Activated CD4-positive, CD25-positive, alpha-beta regulatory T cell treated with anti-CD3 and anti-CD28 coated beads, Interleukin-2, amount 50 U/mL, for 72 hours (primary cell): ENCODE results near the gene EGF.

Source experiments
- DNase-seq: peaks from one replicate; pipeline ENCODE4 v3.0.0; 2021

EGF gene

GRCh38 chr4:110042545-110043517 lies 130.1 kb downstream of the EGF start:
- no peak for DNase-seq

DNA sequence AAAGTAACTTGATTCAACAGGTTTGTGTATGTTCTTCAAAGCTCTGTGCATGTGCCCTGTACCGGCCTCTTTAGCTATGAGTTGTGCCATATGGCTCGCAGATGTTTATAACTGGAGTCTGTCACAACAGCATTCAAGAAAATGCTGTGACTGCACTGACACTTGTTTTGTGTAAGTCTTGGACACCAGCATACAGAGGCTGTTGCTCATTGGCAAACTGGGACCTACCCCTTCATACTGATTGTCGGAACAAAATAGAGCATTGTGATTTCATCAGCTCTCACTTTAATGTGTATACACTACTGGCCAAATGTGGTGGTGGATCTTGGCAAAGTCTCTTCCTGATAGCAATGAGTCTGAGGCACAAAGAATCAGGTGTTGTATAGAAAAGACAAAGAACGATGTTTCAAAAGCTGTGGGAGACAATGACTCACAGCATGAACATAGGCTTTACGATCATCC lies 133.9 kb downstream of the EGF start:
- no peak for DNase-seq

DNA sequence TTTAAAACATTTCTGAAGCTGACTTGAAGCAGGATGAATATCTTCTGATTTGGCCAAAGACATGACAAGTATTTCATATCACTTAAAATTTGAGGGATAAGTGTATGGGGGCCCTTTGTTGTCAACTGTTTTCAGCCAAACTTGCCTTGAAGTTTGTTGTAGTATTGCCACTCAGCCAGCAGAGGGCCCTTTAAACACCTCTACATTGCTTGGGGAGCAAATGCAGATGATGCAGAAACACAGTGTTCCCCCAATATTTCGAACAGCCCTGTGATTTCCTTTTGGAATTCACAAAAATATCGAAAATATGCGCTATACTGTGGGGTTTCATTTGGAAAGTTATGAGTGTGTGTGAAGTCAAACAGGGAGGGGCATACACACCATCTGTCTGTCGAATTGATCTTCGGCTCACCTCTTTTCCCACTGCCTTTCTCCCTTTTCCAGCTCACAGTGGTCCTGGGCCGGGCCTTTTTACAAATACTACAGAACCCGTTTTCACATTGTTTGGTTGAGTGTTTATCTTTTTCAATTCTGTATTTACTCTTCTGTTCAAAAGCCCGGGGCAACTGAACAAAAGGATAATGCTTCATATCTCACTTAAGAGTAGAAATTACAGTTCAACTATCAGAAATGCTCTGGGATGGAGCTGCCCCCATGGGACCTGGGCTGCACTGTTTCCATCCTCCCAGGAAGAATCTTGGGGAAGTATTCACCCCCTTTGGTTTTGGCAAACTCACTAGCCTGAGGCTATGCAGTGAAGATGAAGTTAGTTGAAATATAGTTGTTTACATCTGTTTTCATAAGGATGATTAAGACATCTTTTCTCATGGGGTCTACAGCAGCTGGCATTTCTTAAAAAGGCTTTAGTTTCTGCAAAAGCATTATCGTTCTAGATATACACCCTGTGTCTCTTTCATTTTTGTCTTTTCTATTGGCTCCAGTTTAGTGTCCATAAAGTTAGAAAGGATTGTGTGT lies 137.6 kb downstream of the EGF start:
- peak; percentile 36 for DNase-seq

GRCh38 chr4:110055158-110055768 lies 142.6 kb downstream of the EGF start:
- DNase-seq, result no peak

- DNase-seq, result no peak
Measured at GRCh38 chr4:110058677-110059076, 146.0 kb downstream of the EGF start.

DNA sequence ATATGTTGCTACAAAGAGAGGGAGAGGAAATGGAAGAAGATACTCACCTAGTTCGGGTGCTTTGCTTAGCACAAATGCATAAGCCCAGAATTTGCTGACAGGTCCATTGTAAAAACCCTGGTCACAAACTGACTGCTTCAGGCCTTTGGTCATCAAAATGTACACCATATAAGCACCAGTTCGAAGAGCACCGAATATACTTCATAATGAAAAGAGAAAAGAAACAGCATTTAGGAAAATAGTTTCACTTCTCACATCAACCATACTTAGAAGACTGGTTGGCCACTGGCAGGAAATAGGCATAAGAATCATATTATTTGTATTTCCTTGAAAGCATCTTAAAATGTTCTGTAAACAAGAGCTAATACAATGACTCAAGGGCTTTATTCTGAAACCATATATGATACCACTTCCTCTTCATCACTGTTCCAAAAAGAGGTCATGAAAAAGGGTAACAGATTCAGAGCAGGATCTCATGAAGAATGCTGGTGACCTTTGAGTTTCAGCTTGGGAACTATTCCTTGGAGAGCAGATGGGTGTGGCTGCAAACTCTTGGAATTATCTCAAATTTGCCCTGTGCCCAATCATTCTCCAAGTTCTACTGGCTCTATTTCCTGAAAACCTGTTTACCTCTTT lies 147.0 kb downstream of the EGF start:
- no peak for DNase-seq

- DNase-seq, result no peak
Measured at GRCh38 chr4:110061076-110061475, 148.4 kb downstream of the EGF start.
